MM.1S (cell line): Measurements from ENCODE around the gene ANGPT4.

ENCODE experiments used
- DNase-seq: peaks from one replicate; pipeline ENCODE4 v3.0.0-alpha.2; 2015
- H2AFZ ChIP-seq: fragments of 300-600 bp; sonication (generic); 2 replicates; pipeline ENCODE4 v1.6.0; 2016; ENCODE audit warnings: antibody characterized with exemption, low read length
- H3F3A ChIP-seq: fragments of 300-600 bp; sonication (generic); 2 replicates; pipeline ENCODE4 v1.6.1; 2016; ENCODE audit warnings: mild to moderate bottlenecking, antibody characterized with exemption, low read length, moderate library complexity, mixed read lengths; ENCODE audit not compliant: insufficient read depth
- H3K27ac ChIP-seq: fragments of 300-600 bp; sonication (generic); 2 replicates; pipeline ENCODE4 v1.5.1; 2016; ENCODE audit warnings: mild to moderate bottlenecking, low read length
- H3K27me3 ChIP-seq: fragments of 300-600 bp; sonication (generic); replicated peaks from 2 replicates; pipeline ENCODE4 v1.6.0; 2016; ENCODE audit warnings: low read length; ENCODE audit not compliant: insufficient read depth
- H3K36me3 ChIP-seq: fragments of 300-600 bp; sonication (generic); replicated peaks from 2 replicates; pipeline ENCODE4 v1.6.1; 2016; ENCODE audit warnings: mild to moderate bottlenecking, low read length, mixed read lengths; ENCODE audit not compliant: insufficient read depth
- H3K4me1 ChIP-seq: fragments of 300-600 bp; sonication (generic); 2 replicates; pipeline ENCODE4 v1.6.1; 2016; ENCODE audit warnings: low read length, mixed read lengths
- H3K4me2 ChIP-seq: fragments of 300-600 bp; sonication (generic); 2 replicates; pipeline ENCODE4 v1.6.0; 2016; ENCODE audit warnings: low read depth, low read length
- H3K4me3 ChIP-seq: fragments of 300-600 bp; sonication (generic); 2 replicates; pipeline ENCODE4 v1.5.1; 2016; ENCODE audit warnings: low read length, mixed read lengths
- H3K79me2 ChIP-seq: fragments of 300-600 bp; sonication (generic); 2 replicates; pipeline ENCODE4 v1.6.1; 2016; ENCODE audit warnings: mixed run types, low read length, mixed read lengths
- H3K9ac ChIP-seq: fragments of 300-600 bp; sonication (generic); 2 replicates; pipeline ENCODE4 v1.6.1; 2016; ENCODE audit warnings: low read length, mixed read lengths
- H3K9me2 ChIP-seq: fragments of 300-600 bp; sonication (generic); replicated peaks from 2 replicates; pipeline ENCODE4 v1.6.1; 2016; ENCODE audit warnings: mild to moderate bottlenecking, low read length, mixed read lengths; ENCODE audit not compliant: insufficient read depth
- H3K9me3 ChIP-seq: fragments of 300-600 bp; sonication (generic); replicated peaks from 2 replicates; pipeline ENCODE4 v1.6.1; 2016; ENCODE audit warnings: mild to moderate bottlenecking, low read length, mixed read lengths; ENCODE audit not compliant: insufficient read depth
- H4K20me1 ChIP-seq: fragments of 300-600 bp; sonication (generic); 2 replicates; pipeline ENCODE4 v1.6.1; 2016; ENCODE audit warnings: mild to moderate bottlenecking, low read length, moderate library complexity, mixed read lengths; ENCODE audit not compliant: insufficient read depth
- CTCF ChIP-seq: fragments of 300-600 bp; sonication (generic); IDR thresholded peaks from 2 replicates; pipeline ENCODE4 v1.5.1; 2016; ENCODE audit warnings: antibody characterized with exemption, low read length, mixed read lengths
- EZH2 ChIP-seq: fragments of 300-600 bp; sonication (generic); optimal IDR thresholded peaks from 2 replicates; pipeline ENCODE3; 2017; ENCODE audit warnings: low read depth, mild to moderate bottlenecking, antibody characterized with exemption, low read length, mixed read lengths
- EZH2phosphoT487 ChIP-seq: fragments of 300-600 bp; sonication (generic); IDR thresholded peaks from 2 replicates; pipeline ENCODE4 v1.6.1; 2018; ENCODE audit warnings: antibody characterized with exemption, low read length

ANGPT4 gene

GRCh38 chr20:868279-868678, 47.9 kb downstream of the ANGPT4 start:
- no peaks in the 10 kb centered on the region for H3K79me2 ChIP-seq
- no peaks in the 10 kb centered on the region for H4K20me1 ChIP-seq
- H3K27me3 ChIP-seq: no peaks in the 10 kb centered on the region; the same call in 1 of the 2 replicates
- TF ChIP-seq EZH2phosphoT487 (no peak), CTCF (no peak), EZH2 (no peak)
- H3K27ac ChIP-seq: no peak overlapping the region
- H3K4me1 ChIP-seq: no peaks in the 10 kb centered on the region
- H3K9me2 ChIP-seq: no peaks in the 10 kb centered on the region
- no peak overlapping the region for H3K4me2 ChIP-seq
- no peak overlapping the region for H3K4me3 ChIP-seq
- H3F3A ChIP-seq: no peaks in the 10 kb centered on the region
- H3K9ac ChIP-seq: no peak overlapping the region
- DNase-seq: no peak
- H3K36me3 ChIP-seq: no peaks in the 10 kb centered on the region
- H3K9me3 ChIP-seq: no peaks in the 10 kb centered on the region
- H2AFZ ChIP-seq: no peak overlapping the region

GRCh38 chr20:865440-865839, 50.7 kb downstream of the ANGPT4 start:
- H3K27me3 ChIP-seq: no peaks in the 10 kb centered on the region
- no peak overlapping the region for H3K4me3 ChIP-seq
- no peaks in the 10 kb centered on the region for H3F3A ChIP-seq
- no peaks in the 10 kb centered on the region for H3K9me3 ChIP-seq
- H3K4me2 ChIP-seq: no peak overlapping the region
- no peak overlapping the region for H3K27ac ChIP-seq
- H3K79me2 ChIP-seq: no peaks in the 10 kb centered on the region
- H4K20me1 ChIP-seq: no peaks in the 10 kb centered on the region
- no peaks in the 10 kb centered on the region for H3K9me2 ChIP-seq
- H3K4me1 ChIP-seq: no peaks in the 10 kb centered on the region
- no peak for DNase-seq
- H3K9ac ChIP-seq: no peak overlapping the region
- no peaks in the 10 kb centered on the region for H3K36me3 ChIP-seq
- H2AFZ ChIP-seq: no peak overlapping the region
- TF ChIP-seq CTCF: no peak
- TF ChIP-seq EZH2phosphoT487: no peak
- no peak for TF ChIP-seq EZH2

- no peaks in the 10 kb centered on the region for H3K79me2 ChIP-seq
- no peaks in the 10 kb centered on the region for H3F3A ChIP-seq
- H4K20me1 ChIP-seq: no peaks in the 10 kb centered on the region
- H3K4me2 ChIP-seq: no peak overlapping the region
- no peaks in the 10 kb centered on the region for H3K9me2 ChIP-seq
- H3K36me3 ChIP-seq: no peaks in the 10 kb centered on the region
- no peak overlapping the region for H3K4me3 ChIP-seq
- no peak overlapping the region for H3K9ac ChIP-seq
- no peak overlapping the region for H2AFZ ChIP-seq
- no peak for DNase-seq
- no peak overlapping the region for H3K27ac ChIP-seq
- TF ChIP-seq CTCF (no peak), EZH2phosphoT487 (no peak), EZH2 (no peak)
- H3K9me3 ChIP-seq: no peaks in the 10 kb centered on the region
- H3K4me1 ChIP-seq: peaks cover 10% of the 10 kb centered on the region
- H3K27me3 ChIP-seq: no peaks in the 10 kb centered on the region
Measured at GRCh38 chr20:860891-861290, 55.2 kb downstream of the ANGPT4 start.
